Endothelial cell (in vitro differentiated cells): ENCODE measurements around the gene SCPEP1. TPM values are rescaled to one million over a fixed set of nuclear protein-coding genes. Genes with fewer than 3 reads are reported as not detected.
"Not testable (repeated sequence)": the region's sequence is repeated elsewhere in the genome, so short reads cannot be mapped to it uniquely, and the experiment has no call there.

ENCODE experiments used
- DNase-seq: peaks from one replicate; pipeline ENCODE4 v3.0.0; 2021; ENCODE audit warnings: low spot score
- H3K27ac Mint-ChIP-seq: one replicate; pipeline ENCODE4 v1.8.0; 2021; ENCODE audit warnings: mixed read lengths, inconsistent platforms; ENCODE audit not compliant: unreplicated experiment
- H3K27me3 Mint-ChIP-seq: one replicate; pipeline ENCODE4 v1.8.0; 2021; ENCODE audit warnings: mild to moderate bottlenecking, moderate library complexity, mixed read lengths, inconsistent platforms; ENCODE audit not compliant: unreplicated experiment
- H3K36me3 Mint-ChIP-seq: one replicate; pipeline ENCODE4 v1.8.0; 2021; ENCODE audit warnings: mild to moderate bottlenecking, low read depth, mixed read lengths, inconsistent platforms; ENCODE audit not compliant: unreplicated experiment
- H3K4me1 Mint-ChIP-seq: one replicate; pipeline ENCODE4 v1.8.0; 2021; ENCODE audit warnings: mild to moderate bottlenecking, mixed read lengths, inconsistent platforms; ENCODE audit not compliant: unreplicated experiment
- H3K4me3 Mint-ChIP-seq: one replicate; pipeline ENCODE4 v1.8.0; 2021; ENCODE audit warnings: mild to moderate bottlenecking, mixed read lengths, inconsistent platforms; ENCODE audit not compliant: unreplicated experiment
- H3K9me3 Mint-ChIP-seq: one replicate; pipeline ENCODE4 v1.8.0; 2021; ENCODE audit warnings: mixed read lengths, inconsistent platforms; ENCODE audit not compliant: unreplicated experiment
- CTCF ChIP-seq: fragments of 200-600 bp; sonication (generic); IDR thresholded peaks from one replicate; pipeline ENCODE4 v1.5.0; 2021; ENCODE audit warnings: antibody characterized with exemption; ENCODE audit not compliant: unreplicated experiment
- total RNA-seq: library from RNA; stranded (reverse); fragmentation: NEBNext Ultra II Directional; extraction: Animal tissue kit (Norgen Biotek cat#: 25700); gene quantifications from one replicate; pipeline ENCODE4 v1.2.1, GENCODE V29; 2021; ENCODE audit not compliant: unreplicated experiment

The SCPEP1 gene
- total RNA-seq, 1 donor from 2014 or later = 29.8 TPM

GRCh38 chr17:56975656-56976055, 2.3 kb upstream of the SCPEP1 start:
- no peaks in the 10 kb centered on the region for H3K27me3 Mint-ChIP-seq
- TF ChIP-seq CTCF = no peak
- no peak overlapping the region for H3K4me3 Mint-ChIP-seq
- peaks cover 12% of the 10 kb centered on the region for H3K4me1 Mint-ChIP-seq
- no peaks in the 10 kb centered on the region for H3K9me3 Mint-ChIP-seq
- peaks cover 4% of the 10 kb centered on the region for H3K36me3 Mint-ChIP-seq
- no peak for DNase-seq
- no peak overlapping the region for H3K27ac Mint-ChIP-seq

GRCh38 chr17:56976941-56977608, 856 bp upstream of the SCPEP1 start:
- DNase-seq = no peak
- no peaks in the 10 kb centered on the region for H3K9me3 Mint-ChIP-seq
- H3K4me1 Mint-ChIP-seq = peaks cover 12% of the 10 kb centered on the region
- no peak for TF ChIP-seq CTCF
- no peaks in the 10 kb centered on the region for H3K36me3 Mint-ChIP-seq
- no peaks in the 10 kb centered on the region for H3K27me3 Mint-ChIP-seq
- H3K27ac Mint-ChIP-seq = no peak overlapping the region
- peak overlapping the region; percentile 77 for H3K4me3 Mint-ChIP-seq

- no peaks in the 10 kb centered on the region for H3K36me3 Mint-ChIP-seq
- no peaks in the 10 kb centered on the region for H3K27me3 Mint-ChIP-seq
- no peak overlapping the region for H3K27ac Mint-ChIP-seq
- H3K4me1 Mint-ChIP-seq = peaks cover 12% of the 10 kb centered on the region
- no peak for TF ChIP-seq CTCF
- H3K9me3 Mint-ChIP-seq = no peaks in the 10 kb centered on the region
- no peak for DNase-seq
- H3K4me3 Mint-ChIP-seq = peak overlapping the region; percentile 89
Observed at GRCh38 chr17:56978441-56979090, 635 bp downstream of the SCPEP1 start.

GRCh38 chr17:56979091-56979480, 1.2 kb downstream of the SCPEP1 start:
- no peak overlapping the region for H3K27ac Mint-ChIP-seq

GRCh38 chr17:56980526-56980925, 2.6 kb downstream of the SCPEP1 start:
- H3K36me3 Mint-ChIP-seq, DNase-seq, H3K4me3 Mint-ChIP-seq, H3K27ac Mint-ChIP-seq, H3K9me3 Mint-ChIP-seq, H3K27me3 Mint-ChIP-seq: not testable (repeated sequence)
- peaks cover 17% of the 10 kb centered on the region for H3K4me1 Mint-ChIP-seq

More at GRCh38 chr17:56979091-56979480, 1.2 kb downstream of the SCPEP1 start:
- H3K36me3 Mint-ChIP-seq = no peaks in the 10 kb centered on the region
- no peaks in the 10 kb centered on the region for H3K27me3 Mint-ChIP-seq
- peaks cover 12% of the 10 kb centered on the region for H3K4me1 Mint-ChIP-seq
- H3K9me3 Mint-ChIP-seq = no peaks in the 10 kb centered on the region
- peak overlapping the region; percentile 34 for H3K4me3 Mint-ChIP-seq
- no peak for TF ChIP-seq CTCF
- no peak for DNase-seq
